ENCODE measurements around the gene SLC9B2. TPM values are rescaled to one million over a fixed set of nuclear protein-coding genes. Genes with fewer than 3 reads are reported as not detected.

SLC9B2 gene
- polyA plus RNA-seq, 1 of the 3 experiments (the other 2 are of a cell fraction) = 11.2 TPM

- DNase-seq = no peak
- 97% methylated on average over 2 of the region's 2 CpGs for WGBS (ENCODE audit: low lambda C conversion rate)
- H3K4me3 ChIP-seq (ENCODE audit: low read depth in 2 of 2, low read length in 1 of 2) = no peak overlapping the region
- H3K9me2 ChIP-seq = no peaks in the 10 kb centered on the region
- no peak overlapping the region for H2AFZ ChIP-seq (ENCODE audit: low read depth)
- ChIA-PET POLR2A (no interaction called here), CTCF (interaction anchor here (1.6 kb wide), 1 partner anchor 15 kb away, joined by 8 read pairs; no protein-coding TSS in a partner anchor)
- TF ChIP-seq RFX5 (IDR thresholded peaks at IDR 0.05; ENCODE audit: low read length) (no peak), PBX3 (IDR thresholded peaks at IDR 0.05) (no peak), USF2 (IDR thresholded peaks at IDR 0.05; ENCODE audit: borderline replicate concordance, low read depth, low read length) (no peak), YY1 (IDR thresholded peaks at IDR 0.05; ENCODE audit: low read depth) (no peak), POLR2AphosphoS5 (IDR thresholded peaks at IDR 0.05; ENCODE audit: low read depth, low read length) (no peak), TCF12 (IDR thresholded peaks at IDR 0.05) (no peak), MAX (IDR thresholded peaks at IDR 0.05; ENCODE audit: low read depth) (no peak), SIN3A (IDR thresholded peaks at IDR 0.05; ENCODE audit: borderline replicate concordance, low read depth, low read length) (no peak), SMC3 (IDR thresholded peaks at IDR 0.05; ENCODE audit: low read depth, low read length) (no peak), NRF1 (IDR thresholded peaks at IDR 0.05; ENCODE audit: low read depth, low read length) (no peak), FOSL2 (IDR thresholded peaks at IDR 0.05; ENCODE audit: borderline replicate concordance, low read depth) (no peak), TEAD4 (IDR thresholded peaks at IDR 0.05; ENCODE audit: borderline replicate concordance, insufficient read depth) (no peak), RXRA (IDR thresholded peaks at IDR 0.05; ENCODE audit: borderline replicate concordance, low read depth) (no peak), FOXJ3 (CRISPR knock-in tag; IDR thresholded peaks at IDR 0.05) (no peak)
- H3K79me2 ChIP-seq (ENCODE audit: insufficient read depth) = peaks cover 10% of the 10 kb centered on the region; the same call in 1 of the 2 replicates
- no peaks in the 10 kb centered on the region for H3K27me3 ChIP-seq (ENCODE audit: insufficient read depth)
- no peak overlapping the region for H3K4me2 ChIP-seq
- H3K27ac ChIP-seq (ENCODE audit: low read depth in 2 of 2, low read length in 1 of 2) = no peak overlapping the region
- peaks cover 9 to 16% of the 10 kb centered on the region in 2 experiments for H3K36me3 ChIP-seq (replicated peaks in 1 of 2; ENCODE audit: control insufficient read depth in 1 of 2, insufficient read depth in 2 of 2, low read length in 1 of 2)
- no peak overlapping the region for H3K9ac ChIP-seq
- H4K20me1 ChIP-seq (ENCODE audit: insufficient read depth) = no peaks in the 10 kb centered on the region
- H3F3A ChIP-seq (replicated peaks; ENCODE audit: insufficient read depth) = peaks cover 3% of the 10 kb centered on the region
- peaks cover 7 to 8% of the 10 kb centered on the region in 2 experiments; a peak in 3 of 4 replicates for H3K4me1 ChIP-seq (ENCODE audit: control insufficient read depth in 1 of 2, insufficient read depth in 2 of 2, low read depth in 1 of 2, low read length in 1 of 2)
- H3K9me3 ChIP-seq = no peaks in the 10 kb centered on the region
Observed at GRCh38 chr4:103097112-103097511, 20.6 kb upstream of the SLC9B2 start.

GRCh38 chr4:103095080-103095479 lies 18.5 kb upstream of the SLC9B2 start:
- POLR2A ChIA-PET = no interaction called here
- Histone ChIP-seq H3K9me2 (no peaks in the 10 kb centered on the region), H3F3A (replicated peaks; ENCODE audit: insufficient read depth) (no peaks in the 10 kb centered on the region), H3K36me3 (replicated peaks in 1 of 2; ENCODE audit: control insufficient read depth in 1 of 2, insufficient read depth in 2 of 2, low read length in 1 of 2) (peaks cover 23 to 30% of the 10 kb centered on the region in 2 experiments), H3K27me3 (ENCODE audit: insufficient read depth) (no peaks in the 10 kb centered on the region), H3K27ac (ENCODE audit: low read depth in 2 of 2, low read length in 1 of 2) (no peak overlapping the region), H3K4me3 (ENCODE audit: low read depth in 2 of 2, low read length in 1 of 2) (no peak overlapping the region), H3K79me2 (ENCODE audit: insufficient read depth) (peaks cover 10% of the 10 kb centered on the region; the same call in 1 of the 2 replicates), H4K20me1 (ENCODE audit: insufficient read depth) (no peaks in the 10 kb centered on the region), H3K4me1 (ENCODE audit: control insufficient read depth in 1 of 2, insufficient read depth in 2 of 2, low read depth in 1 of 2, low read length in 1 of 2) (peaks cover 7 to 8% of the 10 kb centered on the region in 2 experiments; a peak in 3 of 4 replicates), H3K4me2 (no peak overlapping the region), H3K9me3 (no peaks in the 10 kb centered on the region), H3K9ac (no peak overlapping the region), H2AFZ (ENCODE audit: low read depth) (no peak overlapping the region)
- DNase-seq = no peak
- WGBS (ENCODE audit: low lambda C conversion rate) = 96% methylated on average over 3 of the region's 3 CpGs
- CTCF ChIA-PET = interaction anchor here (1.0 to 2.0 kb wide), 4 partner anchors 13 to 348 kb away, joined by 3 to 8 read pairs (median 3); no protein-coding TSS in a partner anchor
- no peak for TF ChIP-seq RXRA (IDR thresholded peaks at IDR 0.05; ENCODE audit: borderline replicate concordance, low read depth)
- no peak for TF ChIP-seq TCF12 (IDR thresholded peaks at IDR 0.05)
- TF ChIP-seq NFIC (IDR thresholded peaks at IDR 0.05; ENCODE audit: borderline replicate concordance) = no peak
- TF ChIP-seq EP300 (IDR thresholded peaks at IDR 0.05; ENCODE audit: borderline replicate concordance in 1 of 2, low read depth in 1 of 2, low read length in 1 of 2) = no peak
- TF ChIP-seq GATA2 (CRISPR knock-in tag; IDR thresholded peaks at IDR 0.05) = no peak
- TF ChIP-seq CHD2 (IDR thresholded peaks at IDR 0.05; ENCODE audit: low read length, partially characterized antibody) = no peak
- no peak for TF ChIP-seq ELF1 (IDR thresholded peaks at IDR 0.05)
- TF ChIP-seq NRF1 (IDR thresholded peaks at IDR 0.05; ENCODE audit: low read depth, low read length) = no peak
